ENCODE results near the gene COPG1.

DNA sequence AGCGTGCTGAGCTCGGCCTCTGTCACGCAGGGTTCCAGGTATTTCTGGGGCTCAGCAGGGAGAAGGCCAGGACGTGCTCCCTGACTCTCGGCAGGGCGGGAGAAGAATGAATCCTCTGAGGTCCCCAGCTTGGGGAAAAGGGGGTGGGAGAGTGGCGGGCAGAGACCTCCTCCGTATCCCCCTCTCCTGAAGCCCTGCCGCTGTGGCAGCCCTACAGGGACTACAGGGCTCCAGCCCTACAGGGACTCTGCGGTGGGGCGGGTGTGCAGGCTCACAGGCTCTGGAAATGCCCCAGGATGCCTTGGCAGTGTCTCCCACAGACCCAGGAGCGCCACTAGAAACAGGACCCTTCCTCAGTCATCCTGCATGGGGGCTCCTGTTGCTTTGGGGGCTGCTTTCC, 75.4 kb downstream of the COPG1 start:
- TF ChIP-seq, protein P1, sequence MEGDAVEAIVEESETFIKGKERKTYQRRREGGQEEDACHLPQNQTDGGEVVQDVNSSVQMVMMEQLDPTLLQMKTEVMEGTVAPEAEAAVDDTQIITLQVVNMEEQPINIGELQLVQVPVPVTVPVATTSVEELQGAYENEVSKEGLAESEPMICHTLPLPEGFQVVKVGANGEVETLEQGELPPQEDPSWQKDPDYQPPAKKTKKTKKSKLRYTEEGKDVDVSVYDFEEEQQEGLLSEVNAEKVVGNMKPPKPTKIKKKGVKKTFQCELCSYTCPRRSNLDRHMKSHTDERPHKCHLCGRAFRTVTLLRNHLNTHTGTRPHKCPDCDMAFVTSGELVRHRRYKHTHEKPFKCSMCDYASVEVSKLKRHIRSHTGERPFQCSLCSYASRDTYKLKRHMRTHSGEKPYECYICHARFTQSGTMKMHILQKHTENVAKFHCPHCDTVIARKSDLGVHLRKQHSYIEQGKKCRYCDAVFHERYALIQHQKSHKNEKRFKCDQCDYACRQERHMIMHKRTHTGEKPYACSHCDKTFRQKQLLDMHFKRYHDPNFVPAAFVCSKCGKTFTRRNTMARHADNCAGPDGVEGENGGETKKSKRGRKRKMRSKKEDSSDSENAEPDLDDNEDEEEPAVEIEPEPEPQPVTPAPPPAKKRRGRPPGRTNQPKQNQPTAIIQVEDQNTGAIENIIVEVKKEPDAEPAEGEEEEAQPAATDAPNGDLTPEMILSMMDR (IDR thresholded peaks at IDR 0.05; ENCODE audit: borderline replicate concordance, extremely low read depth, low read length, poor library complexity, severe bottlenecking) = no peak
- no peak for TF ChIP-seq EZH2 (IDR thresholded peaks at IDR 0.05; ENCODE audit: borderline replicate concordance, low read depth, low read length, severe bottlenecking)

Data from DND-41 (cell line).